Measurements from ENCODE around the gene MEGF10.

Gene MEGF10

DNA sequence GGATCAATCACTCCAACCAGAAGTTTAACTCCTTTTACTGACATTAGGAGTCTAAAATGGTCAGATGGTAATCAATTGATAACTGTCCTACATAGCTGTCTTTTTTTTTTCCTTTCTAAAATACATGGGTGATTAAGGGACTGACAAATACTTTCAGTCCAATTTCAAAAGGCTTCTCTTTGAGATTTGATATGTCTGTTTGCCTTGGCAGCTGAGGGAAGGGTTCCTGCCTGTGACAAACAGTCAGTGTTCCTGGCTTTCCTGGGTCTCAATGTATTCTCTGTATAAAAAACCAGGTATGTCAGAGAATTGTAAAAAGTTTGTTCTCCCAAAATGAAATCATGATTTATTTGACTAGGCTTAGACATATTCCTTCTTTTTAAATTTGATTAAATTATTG lies 84.5 kb downstream of the MEGF10 start:
- no peak for DNase-seq

GRCh38 chr5:127375544-127376091 lies 85.0 kb downstream of the MEGF10 start:
- no peak for DNase-seq

- no peak for DNase-seq
These were observed 87.1 kb downstream of the MEGF10 start for GRCh38 chr5:127377651-127378050.

GRCh38 chr5:127385936-127386335 lies 95.3 kb downstream of the MEGF10 start:
- no peak for DNase-seq

- DNase-seq: no peak
These were observed 96.0 kb downstream of the MEGF10 start for GRCh38 chr5:127386557-127386956.

DNA sequence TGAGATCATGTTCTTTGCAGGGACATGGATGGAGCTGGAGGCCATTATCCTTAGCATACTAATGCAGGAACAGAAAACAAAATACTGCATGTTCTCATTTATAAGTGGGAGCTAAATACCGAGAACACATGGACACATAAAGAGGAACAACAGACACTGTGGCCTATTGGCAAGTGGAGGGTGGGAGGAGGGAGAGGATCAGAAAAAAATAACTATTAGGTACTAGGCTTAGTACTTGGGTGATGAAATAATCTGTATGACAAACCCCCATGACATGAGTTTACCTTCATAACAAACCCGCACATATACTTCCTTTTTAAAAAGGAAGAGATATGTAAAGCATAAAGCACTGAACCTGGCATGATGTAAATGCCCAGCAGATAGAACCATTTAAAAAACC lies 99.0 kb downstream of the MEGF10 start:
- no peak for DNase-seq

- no peak for DNase-seq
These were observed 102.2 kb downstream of the MEGF10 start for GRCh38 chr5:127392762-127393161.

GRCh38 chr5:127396490-127397155 lies 106.0 kb downstream of the MEGF10 start:
- DNase-seq: no peak

DNA sequence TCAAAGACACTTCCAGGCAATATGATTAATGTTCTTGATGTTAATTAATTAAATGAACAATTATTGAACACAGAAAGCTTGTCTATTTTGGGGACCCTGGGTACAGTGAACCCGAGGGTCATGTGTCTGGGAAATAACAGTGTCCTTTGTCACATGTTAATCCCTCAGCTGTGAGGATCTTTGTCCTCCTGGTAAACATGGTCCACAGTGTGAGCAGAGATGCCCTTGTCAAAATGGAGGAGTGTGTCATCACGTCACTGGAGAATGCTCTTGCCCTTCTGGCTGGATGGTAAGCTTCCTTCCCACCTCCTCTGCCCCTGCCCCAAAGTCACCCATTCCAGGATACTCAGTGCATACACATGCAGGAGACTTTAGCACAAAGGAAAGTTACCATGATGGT lies 107.9 kb downstream of the MEGF10 start:
- no peak for DNase-seq

GRCh38 chr5:127399068-127399467 lies 108.5 kb downstream of the MEGF10 start:
- DNase-seq: no peak

DNA sequence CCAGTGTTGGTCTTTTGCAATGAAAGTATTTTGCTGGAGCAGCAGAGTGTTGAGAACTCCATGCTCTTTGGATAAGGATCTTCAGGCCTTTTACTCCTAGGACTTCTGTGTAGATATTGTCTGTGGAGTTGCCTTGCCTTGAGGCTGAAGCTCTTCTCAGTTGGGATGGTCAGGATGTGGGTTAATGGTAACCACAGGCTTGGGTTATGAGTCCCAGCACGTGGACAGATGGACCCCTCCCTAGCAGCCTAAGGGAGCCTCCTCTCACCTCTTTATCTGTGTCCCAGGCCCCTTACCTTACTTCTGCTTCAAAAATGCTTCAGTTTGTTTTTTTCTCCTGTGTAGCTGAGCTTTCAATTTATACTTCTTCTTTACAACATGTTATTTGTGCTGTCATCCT lies 109.9 kb downstream of the MEGF10 start:
- no peak for DNase-seq

GRCh38 chr5:127400946-127401670 lies 110.5 kb downstream of the MEGF10 start:
- no peak for DNase-seq

DNA sequence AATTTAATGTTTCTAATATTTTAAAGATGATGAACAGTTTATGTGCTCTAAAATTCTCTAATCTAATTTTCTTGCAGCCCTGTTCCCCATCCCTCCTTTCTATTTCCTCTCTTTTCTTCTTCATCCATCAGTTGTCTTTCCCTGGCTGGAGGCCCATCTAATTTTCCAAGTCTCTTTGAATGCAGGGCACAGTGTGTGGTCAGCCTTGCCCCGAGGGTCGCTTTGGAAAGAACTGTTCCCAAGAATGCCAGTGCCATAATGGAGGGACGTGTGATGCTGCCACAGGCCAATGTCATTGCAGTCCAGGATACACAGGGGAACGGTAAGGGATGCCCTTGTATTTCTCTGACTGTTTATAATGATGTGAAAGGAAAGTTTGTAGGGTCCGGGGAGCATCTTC lies 111.8 kb downstream of the MEGF10 start:
- DNase-seq: no peak

GRCh38 chr5:127404190-127404589 lies 113.6 kb downstream of the MEGF10 start:
- no peak for DNase-seq

GRCh38 chr5:127406326-127407121 lies 115.9 kb downstream of the MEGF10 start:
- DNase-seq: no peak

DNA sequence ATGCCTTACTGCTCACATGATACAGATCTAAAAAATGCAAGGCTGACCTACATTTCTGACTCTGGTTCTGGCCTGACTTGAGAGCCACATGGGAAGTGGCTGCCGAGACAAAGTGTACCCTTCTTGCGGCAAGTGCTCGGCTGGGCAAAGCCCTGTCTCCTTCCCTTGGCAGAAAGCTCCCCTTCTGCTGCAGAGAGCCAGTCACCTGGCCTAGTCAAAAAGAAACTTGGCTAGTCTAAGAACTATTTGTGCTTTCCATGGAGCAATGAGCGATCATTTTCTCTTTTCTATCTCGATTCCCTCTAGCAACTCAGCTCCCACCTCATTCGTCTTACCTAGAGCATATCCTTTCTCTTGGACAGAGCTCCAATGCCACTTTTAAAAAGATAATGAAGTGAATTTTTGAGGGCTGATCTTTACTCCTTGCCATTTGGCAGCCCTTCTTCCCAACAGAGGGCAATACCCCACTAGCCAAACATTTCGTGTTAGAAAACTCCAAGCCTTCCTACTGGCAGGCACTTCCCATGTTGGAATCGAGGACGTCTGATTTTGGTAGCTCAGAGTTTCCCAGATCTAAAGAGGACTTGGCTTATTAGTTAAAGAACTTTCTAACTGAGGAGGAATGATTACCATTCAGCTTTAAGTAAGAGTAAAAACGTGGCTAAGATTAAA lies 118.8 kb downstream of the MEGF10 start:
- DNase-seq: no peak

DNA sequence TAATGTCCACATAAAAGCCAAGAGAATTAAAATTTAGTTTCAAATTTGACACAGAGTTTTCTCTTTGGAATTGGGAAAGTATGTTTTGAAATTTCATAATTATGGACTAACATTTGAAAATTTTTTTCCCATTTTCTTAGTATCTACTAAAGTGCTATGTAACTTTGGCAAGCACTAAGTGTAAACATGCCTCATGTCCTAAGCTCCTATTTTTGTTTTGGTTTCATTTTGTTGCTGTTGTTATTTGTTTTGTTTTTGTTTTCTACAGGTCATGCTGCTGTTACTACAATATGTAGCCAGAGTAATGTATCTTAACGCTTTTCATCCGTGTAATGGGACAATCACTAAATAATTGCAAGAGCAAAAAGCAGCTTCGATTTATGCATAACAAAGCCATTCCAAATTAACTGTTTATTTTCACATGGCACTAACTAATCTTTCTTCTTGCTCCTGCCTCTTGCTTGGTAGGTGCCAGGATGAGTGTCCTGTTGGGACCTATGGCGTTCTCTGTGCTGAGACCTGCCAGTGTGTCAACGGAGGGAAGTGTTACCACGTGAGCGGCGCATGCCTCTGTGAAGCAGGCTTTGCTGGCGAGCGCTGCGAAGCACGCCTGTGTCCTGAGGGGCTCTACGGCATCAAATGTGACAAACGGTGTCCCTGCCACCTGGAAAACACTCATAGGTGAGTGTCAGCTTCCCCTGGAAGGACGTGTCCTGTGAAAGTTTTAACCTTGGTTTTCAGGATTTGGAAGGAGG lies 119.5 kb downstream of the MEGF10 start:
- DNase-seq: no peak

- no peak for DNase-seq
These were observed 120.4 kb downstream of the MEGF10 start for GRCh38 chr5:127410959-127411358.

- DNase-seq: no peak
These were observed 120.8 kb downstream of the MEGF10 start for GRCh38 chr5:127411381-127411780.

DNA sequence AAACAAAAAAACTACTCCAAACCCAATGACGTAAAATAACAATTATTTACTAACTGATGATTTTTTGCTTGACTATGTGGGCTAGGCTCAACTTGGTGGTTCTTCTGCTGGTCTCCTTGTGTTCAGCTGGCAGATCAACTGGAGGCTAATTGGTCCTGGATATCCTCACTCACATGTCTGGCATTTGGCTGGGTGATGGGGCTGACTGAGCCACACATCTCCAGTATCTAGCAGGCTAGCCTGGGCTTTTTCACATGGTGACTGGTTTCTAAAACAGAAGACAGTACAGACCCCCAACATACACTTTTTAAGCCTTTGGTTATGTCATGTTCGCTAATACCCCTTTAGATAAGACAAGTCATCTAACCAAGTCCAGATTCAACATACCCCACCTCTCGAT lies 122.1 kb downstream of the MEGF10 start:
- DNase-seq: no peak

DNA sequence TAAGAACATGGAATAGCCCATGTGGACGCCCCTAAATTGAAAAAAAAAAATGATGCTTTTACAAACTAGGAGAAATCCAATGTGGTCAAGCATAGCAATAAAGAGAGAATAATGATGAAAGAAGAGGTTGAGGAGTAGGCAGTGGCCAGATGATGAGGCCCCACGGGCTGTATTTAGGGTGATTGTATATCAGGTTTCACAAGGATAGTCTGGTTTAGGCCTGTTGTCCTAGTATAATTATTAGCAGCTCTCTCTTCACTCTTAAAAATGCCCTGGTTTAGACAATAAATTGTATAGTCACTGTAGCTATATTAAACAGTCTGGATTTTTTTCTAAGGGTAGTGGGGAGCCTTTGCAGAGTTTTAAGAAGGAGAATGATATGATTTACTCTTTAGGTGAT lies 124.4 kb downstream of the MEGF10 start:
- no peak for DNase-seq

GRCh38 chr5:127416906-127417305 lies 126.3 kb downstream of the MEGF10 start:
- no peak for DNase-seq

Data from activated T-cell treated with anti-CD3 and anti-CD28 coated beads, Interleukin-2, amount 50 U/mL, for 1 hour (primary cell).